NCI-H526 treated with DMSO at 0.1 percent for 48 hours (cell line): ENCODE measurements around the gene FOXA2.

Experiments used
- DNase-seq: peaks from one replicate; lab custom pipeline; 2025; lab: John Stamatoyannopoulos, UW

FOXA2 gene

DNA sequence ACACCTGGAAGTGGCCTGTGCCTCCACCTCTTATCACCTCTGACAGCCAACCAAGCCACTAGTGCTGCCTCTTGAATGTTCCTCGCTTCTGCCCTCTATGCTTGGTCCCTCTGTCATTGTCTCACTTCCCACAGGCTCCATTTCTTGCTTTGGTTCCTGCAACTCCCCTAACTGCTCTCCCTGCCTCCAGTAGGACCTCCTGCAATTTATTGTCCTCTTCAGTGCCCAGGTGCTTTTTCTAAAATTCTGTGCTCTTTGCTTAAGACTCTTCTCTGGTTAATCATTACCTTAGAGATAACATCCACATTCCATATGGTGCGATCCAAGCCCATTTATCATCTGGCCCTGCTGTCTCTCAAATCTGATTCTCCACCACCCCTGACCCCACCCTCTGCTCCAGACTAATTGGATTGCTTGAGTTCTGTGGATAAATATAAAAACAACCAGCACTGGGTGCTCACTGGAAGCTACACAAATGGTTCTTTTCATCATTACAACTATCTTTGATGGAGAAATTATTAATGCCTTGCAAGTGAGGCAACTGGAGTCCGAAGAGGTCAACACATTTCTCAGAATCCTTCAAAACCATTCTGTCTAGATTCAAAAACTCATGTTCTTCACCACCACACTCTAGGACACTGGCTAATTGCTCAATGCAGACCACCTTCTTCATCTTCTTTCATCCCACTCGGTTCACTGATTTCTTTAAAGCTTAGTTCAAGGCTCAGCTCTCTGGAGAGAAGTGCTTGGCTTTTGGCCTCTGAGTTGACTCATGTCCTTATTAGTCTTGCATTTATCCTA is 47.2 kb downstream of the FOXA2 start:
- DNase-seq: no peak

DNA sequence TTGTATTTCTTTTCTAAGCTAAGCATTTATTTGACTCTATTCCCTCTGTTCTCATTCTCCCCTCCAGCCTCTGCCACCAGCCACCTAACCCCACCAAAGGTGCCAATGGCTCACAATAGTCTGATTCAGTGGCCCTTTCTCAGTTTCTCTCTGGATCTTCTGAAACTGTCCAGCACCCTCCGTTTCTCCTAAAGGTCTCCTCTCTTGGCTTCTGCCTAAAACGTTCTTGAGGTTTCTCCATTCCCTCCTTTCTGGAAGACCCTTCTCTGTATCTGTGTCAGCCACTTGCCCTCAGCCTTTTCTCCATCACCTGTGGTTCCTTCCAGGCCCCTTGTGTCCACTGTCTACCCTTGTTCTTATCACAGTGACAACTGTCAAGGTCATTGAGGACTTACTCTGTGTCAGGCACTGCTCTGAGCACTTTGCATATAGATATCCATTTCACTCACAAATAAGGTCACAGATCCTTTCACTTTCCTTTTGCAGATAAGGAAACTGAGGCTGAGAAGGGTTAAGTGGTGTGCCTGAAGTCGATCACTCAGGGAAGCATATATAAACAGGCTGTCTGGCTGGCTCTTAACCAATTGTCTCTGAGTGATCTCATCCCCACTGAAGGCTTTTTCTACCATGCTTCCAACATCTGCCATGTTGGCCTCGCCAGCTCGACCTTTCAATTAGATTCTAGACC is 48.1 kb downstream of the FOXA2 start:
- DNase-seq: no peak

DNA sequence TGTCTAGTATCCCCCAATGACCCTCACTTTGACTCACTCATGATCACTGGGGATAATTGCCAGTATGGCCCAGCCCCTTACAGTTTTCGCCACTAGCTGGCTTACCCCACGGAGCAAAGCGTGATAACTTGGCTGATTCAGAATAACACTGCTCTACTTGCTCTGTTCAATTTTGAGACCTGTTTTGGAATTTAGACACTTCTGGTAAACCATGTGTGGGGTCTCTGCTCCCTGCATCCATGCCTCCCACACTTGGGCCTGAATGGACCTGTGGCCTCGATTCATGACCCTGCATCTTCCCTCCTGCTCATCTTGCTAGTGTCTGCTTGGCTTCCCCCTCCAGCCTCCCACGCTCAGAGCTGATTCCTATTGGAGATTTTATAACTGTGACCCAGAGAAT is 48.9 kb downstream of the FOXA2 start:
- DNase-seq: no peak

DNA sequence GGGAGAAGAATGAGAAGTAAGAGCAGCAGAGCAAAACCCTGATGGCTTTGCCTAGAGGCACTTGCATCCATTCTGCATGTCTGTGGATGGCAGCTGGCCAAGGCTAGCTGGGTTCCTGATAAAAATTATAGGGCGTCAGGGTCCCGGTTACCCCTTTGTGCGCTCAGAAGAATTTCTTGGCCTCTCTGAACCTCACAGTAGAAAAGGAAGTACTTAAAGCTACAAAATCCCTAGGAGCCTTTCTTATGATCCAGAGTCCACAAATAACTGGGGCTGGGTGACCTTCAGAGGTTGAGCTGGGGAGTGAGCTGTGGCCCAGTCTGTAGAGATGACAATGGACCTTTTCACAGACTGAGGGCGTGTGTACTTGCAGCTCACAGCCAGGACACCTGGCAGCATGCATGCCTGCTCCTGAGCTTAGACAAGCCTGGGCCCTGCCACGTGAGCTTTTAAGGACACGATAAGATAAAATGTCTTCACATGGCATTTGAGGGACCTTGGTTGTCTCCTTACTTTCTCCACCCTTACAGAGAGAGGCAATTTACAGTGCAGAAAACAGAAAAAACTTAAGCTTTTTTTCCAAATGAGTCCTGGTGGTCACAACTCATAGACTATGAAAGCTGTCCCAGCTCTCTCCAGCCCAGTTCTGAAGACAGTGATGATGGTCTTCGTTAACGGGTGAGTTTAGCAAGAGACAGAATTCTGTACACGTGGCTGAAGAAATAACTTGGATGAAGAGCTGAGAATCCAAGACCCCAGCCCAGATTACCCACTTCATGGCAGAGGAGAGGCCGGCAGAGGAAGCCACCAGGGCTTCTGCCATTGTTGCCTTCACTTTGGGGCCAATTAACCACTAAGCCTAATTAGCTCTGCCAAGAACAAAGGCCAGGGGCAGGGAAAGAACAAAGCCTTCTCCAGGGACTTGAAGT is 50.3 kb downstream of the FOXA2 start:
- no peak for DNase-seq

DNA sequence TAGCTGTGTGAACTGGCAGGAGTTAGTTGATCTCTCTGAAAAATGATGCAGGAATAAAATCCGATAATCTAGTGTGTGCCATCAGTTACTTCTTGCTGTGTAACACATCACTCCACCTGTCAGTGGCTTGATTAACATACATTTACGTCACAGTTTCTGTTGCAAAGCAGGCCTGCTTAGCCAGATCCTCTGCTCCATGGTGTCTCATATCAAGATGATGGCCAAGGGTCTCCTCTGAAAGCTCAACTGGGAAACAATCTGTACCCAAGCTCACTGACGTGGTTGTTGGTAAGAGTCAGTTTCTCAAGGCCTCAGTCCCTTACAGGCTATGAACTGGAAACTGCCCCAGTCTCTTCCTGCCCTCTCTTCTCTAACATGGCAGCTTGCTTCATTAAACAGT is 51.8 kb downstream of the FOXA2 start:
- DNase-seq: no peak

DNA sequence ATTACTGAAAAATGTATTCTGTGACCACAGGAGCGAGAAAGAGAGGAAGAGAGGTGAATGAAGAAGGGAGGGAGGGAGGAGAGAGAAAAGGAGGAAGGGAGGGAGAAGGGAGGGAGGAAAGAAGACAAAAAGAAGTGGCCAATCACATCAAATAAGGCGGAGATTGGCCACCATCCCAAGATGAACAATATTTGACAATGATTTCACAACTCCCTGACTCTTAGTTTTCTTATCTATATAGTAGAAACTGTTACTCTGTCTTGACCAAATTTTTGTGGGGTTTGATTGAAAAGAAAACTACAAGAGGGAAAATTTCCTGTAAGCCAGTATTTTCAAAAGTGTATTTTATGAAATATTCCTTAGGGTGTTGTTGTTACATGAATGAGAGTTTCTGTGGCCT is 52.6 kb downstream of the FOXA2 start:
- DNase-seq: no peak

DNA sequence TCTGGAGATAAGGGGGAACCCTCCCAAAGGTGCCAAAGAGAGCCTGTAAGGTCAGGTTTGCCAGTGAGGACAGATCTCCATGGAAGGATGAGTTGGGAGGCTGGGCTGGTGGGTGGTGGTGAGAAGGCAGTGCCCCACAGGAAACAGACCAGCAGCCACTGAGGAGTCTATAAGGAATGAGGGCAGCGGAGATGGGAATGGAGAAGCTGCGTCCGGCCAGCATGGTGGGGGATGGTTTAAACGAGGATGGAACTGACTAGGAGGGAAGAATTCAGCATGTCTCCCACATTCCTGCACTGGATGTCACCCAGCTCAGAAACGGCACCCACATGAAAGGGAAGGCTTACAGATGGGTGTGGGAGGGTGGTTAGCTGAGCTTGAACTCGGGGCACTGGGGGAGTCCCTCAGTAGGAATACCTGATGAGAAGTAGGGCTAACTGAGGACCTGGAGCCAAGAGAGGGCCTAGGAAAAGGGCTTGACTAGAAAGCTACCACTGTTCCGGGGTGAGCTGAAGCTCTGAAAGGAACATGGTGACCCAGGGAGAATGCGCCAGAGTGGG is 53.2 kb downstream of the FOXA2 start:
- DNase-seq: no peak
